SK-N-MC (cell line): ENCODE results near the gene PITX2.

ENCODE experiments used
- DNase-seq: peaks from one replicate; pipeline ENCODE4 v3.0.0-alpha.2; 2011; ENCODE audit warnings: low read depth, low spot score
- H3K27ac ChIP-seq: fragments of 200-600 bp; sonication (generic); 2 replicates; pipeline ENCODE4 v1.5.1; 2016; ENCODE audit warnings: mixed run types
- H3K36me3 ChIP-seq: fragments of 200-600 bp; sonication (generic); 2 replicates; pipeline ENCODE4 v1.6.1; 2017; ENCODE audit warnings: antibody characterized with exemption, low read length, mixed read lengths; ENCODE audit not compliant: insufficient read depth
- H3K4me3 ChIP-seq: fragments of 200-600 bp; sonication (generic); 2 replicates; pipeline ENCODE4 v1.5.1; 2016
- H3K9ac ChIP-seq: fragments of 200-600 bp; sonication (generic); 2 replicates; pipeline ENCODE4 v1.8.0; 2017; ENCODE audit warnings: mixed run types, mixed read lengths; ENCODE audit not compliant: insufficient read length
- H3K9me3 ChIP-seq: fragments of 200-600 bp; sonication (generic); 2 replicates; pipeline ENCODE4 v1.6.1; 2017; ENCODE audit warnings: low read depth, mild to moderate bottlenecking, antibody characterized with exemption, low read length, moderate library complexity, mixed read lengths
- EZH2 ChIP-seq: fragments of 200-600 bp; sonication (generic); IDR thresholded peaks from one replicate; pipeline ENCODE4 v1.6.1; 2017; ENCODE audit warnings: antibody characterized with exemption
- FOXP2 ChIP-seq: optimal IDR thresholded peaks from 2 replicates; pipeline ENCODE3; 2011; ENCODE audit warnings: mild to moderate bottlenecking, moderate library complexity; ENCODE audit not compliant: insufficient read depth; ENCODE audit errors: extremely low read length, control extremely low read depth
- POLR2AphosphoS5 ChIP-seq: IDR thresholded peaks from 2 replicates; pipeline ENCODE4 v1.6.1; 2012; ENCODE audit warnings: mild to moderate bottlenecking, low read depth, low read length, borderline replicate concordance

PITX2 gene

GRCh38 chr4:110622841-110623717 is at the start of gene PITX2:
TSS of gene PITX2 (minus strand) at chr4:110623077. CDS start at chr4:110622460, 617 bp downstream.
- TF ChIP-seq FOXP2 (no peak), POLR2AphosphoS5 (peak; percentile 74), EZH2 (no peak)
- DNase-seq, result peak; percentile 68
- H3K27ac ChIP-seq, result peak within 1 kb of the TSS; percentile 44
- no peaks in the 10 kb centered on the region for H3K9me3 ChIP-seq
- H3K36me3 ChIP-seq, result peaks cover 24% of the 10 kb centered on the region; the same call in 1 of the 2 replicates
- H3K4me3 ChIP-seq, result peak within 1 kb of the TSS; percentile 97
- H3K9ac ChIP-seq, result peak within 1 kb of the TSS; percentile 77

- Histone ChIP-seq H3K9me3 (no peaks in the 10 kb centered on the region), H3K36me3 (no peaks in the 10 kb centered on the region), H3K4me3 (no peak overlapping the region), H3K27ac (no peak overlapping the region), H3K9ac (no peak overlapping the region)
- no peak for TF ChIP-seq POLR2AphosphoS5
- TF ChIP-seq EZH2, result no peak
- TF ChIP-seq FOXP2, result no peak
- no peak for DNase-seq
Observed at GRCh38 chr4:110671679-110672078, 48.8 kb upstream of the PITX2 start.

- DNase-seq, result no peak
- Histone ChIP-seq H3K4me3 (no peak overlapping the region), H3K36me3 (no peaks in the 10 kb centered on the region), H3K9me3 (no peaks in the 10 kb centered on the region), H3K9ac (no peak overlapping the region), H3K27ac (no peak overlapping the region)
- TF ChIP-seq EZH2, result no peak
- no peak for TF ChIP-seq POLR2AphosphoS5
- TF ChIP-seq FOXP2, result no peak
Observed at GRCh38 chr4:110669663-110670062, 46.8 kb upstream of the PITX2 start.

- DNase-seq, result no peak
- Histone ChIP-seq H3K4me3 (no peak overlapping the region), H3K9ac (no peak overlapping the region)
Observed at GRCh38 chr4:110668463-110669235, 45.8 kb upstream of the PITX2 start.

DNA sequence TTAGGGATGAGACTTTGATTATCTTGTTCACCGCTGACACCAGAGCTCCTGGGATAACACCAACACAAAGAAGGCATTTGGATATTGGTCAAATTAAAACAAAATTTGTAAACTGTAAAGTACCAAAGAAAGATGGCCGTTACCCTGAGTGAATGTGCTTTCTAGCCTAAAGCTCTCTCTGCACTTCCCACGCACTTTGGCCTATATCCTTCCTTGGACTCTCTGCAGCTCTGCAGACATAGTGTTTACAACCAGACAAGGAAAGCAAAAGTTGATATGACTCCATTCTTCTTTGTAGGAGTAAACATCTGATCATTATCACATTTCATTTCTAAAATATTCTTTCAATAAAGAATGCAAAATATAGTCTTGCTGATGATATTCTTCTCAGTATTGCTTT is 44.8 kb upstream of the PITX2 start:
- Histone ChIP-seq H3K4me3 (no peak overlapping the region), H3K9ac (no peak overlapping the region), H3K9me3 (no peaks in the 10 kb centered on the region), H3K27ac (0 out of 2 replicates have a peak overlapping the region, but pooled peaks have one; percentile 4), H3K36me3 (no peaks in the 10 kb centered on the region)
- DNase-seq, result no peak
- TF ChIP-seq POLR2AphosphoS5 (no peak), EZH2 (no peak), FOXP2 (no peak)

More at GRCh38 chr4:110668463-110669235, 45.8 kb upstream of the PITX2 start:
- peak overlapping the region; percentile 70 for H3K27ac ChIP-seq
- H3K36me3 ChIP-seq, result no peaks in the 10 kb centered on the region
- TF ChIP-seq EZH2 (no peak), FOXP2 (no peak), POLR2AphosphoS5 (no peak)
- H3K9me3 ChIP-seq, result no peaks in the 10 kb centered on the region

DNA sequence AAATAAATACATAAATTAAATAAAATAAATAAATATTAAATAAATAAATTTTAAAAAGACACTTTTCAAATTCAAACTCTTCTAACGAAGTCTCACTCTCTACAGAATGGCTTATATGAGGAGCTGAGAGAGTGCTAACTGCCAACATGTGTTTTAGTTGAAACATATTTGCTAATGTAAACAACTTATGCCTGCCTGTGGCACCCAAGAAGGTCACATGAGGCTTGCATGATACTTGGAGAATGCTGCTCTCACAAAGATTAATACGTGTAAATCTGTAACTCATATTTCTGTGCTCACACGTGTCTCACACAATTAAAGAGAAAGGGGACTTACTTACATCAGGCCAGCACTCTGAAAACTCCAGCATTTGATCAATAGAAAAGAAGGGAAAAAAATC is 43.2 kb upstream of the PITX2 start:
- Histone ChIP-seq H3K4me3 (no peak overlapping the region), H3K36me3 (no peaks in the 10 kb centered on the region), H3K27ac (peak overlapping the region; percentile 45; the same call in 1 of the 2 replicates), H3K9ac (no peak overlapping the region), H3K9me3 (no peaks in the 10 kb centered on the region)
- TF ChIP-seq EZH2, result no peak
- no peak for TF ChIP-seq FOXP2
- TF ChIP-seq POLR2AphosphoS5, result no peak
- no peak for DNase-seq

DNA sequence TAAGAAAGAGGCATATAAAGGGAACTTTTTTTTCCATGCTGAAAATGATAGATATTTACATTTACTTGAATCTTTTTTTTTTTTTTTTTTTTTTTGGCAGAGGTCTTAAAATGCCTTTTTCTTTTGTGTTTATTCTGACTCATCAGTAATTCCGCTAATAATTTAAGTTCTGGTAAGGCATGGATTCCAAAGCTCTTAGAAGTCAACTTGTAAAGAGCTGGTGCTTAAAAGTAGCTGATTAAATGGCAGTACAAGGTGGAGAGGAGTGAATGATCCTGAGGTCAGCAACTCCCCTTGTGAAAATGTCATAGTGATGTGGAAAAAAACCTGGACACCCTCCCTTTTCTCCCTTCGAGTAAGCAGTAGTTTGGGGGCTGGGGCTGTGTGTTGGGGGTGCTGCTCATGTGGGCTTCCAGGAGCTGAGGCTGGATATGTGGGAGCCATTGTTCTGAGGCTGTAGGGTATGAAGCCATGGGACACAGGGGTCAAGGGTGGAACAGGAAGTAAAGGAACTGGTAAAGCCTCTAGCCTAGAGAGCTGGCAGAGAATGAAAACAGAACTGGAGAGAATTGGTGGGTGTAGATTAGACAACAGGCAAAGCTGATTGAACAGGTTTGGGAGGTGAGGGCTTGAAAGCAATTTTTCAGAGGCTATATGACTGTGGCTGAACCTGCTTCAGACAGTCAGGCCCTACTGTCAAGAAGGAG is 41.0 kb upstream of the PITX2 start:
- no peak for DNase-seq
- H3K9me3 ChIP-seq, result no peaks in the 10 kb centered on the region; the same call in 1 of the 2 replicates
- H3K9ac ChIP-seq, result no peak overlapping the region
- TF ChIP-seq FOXP2 (no peak), POLR2AphosphoS5 (no peak), EZH2 (no peak)
- H3K27ac ChIP-seq, result no peak overlapping the region
- H3K36me3 ChIP-seq, result no peaks in the 10 kb centered on the region
- no peak overlapping the region for H3K4me3 ChIP-seq

GRCh38 chr4:110663206-110663605 is 40.3 kb upstream of the PITX2 start:
- no peaks in the 10 kb centered on the region for H3K36me3 ChIP-seq
- no peak overlapping the region for H3K27ac ChIP-seq
- DNase-seq, result no peak
- H3K9me3 ChIP-seq, result no peaks in the 10 kb centered on the region; the same call in 1 of the 2 replicates
- no peak overlapping the region for H3K9ac ChIP-seq
- H3K4me3 ChIP-seq, result no peak overlapping the region
- TF ChIP-seq EZH2, result no peak
- TF ChIP-seq FOXP2, result no peak
- no peak for TF ChIP-seq POLR2AphosphoS5
